Prostate gland (tissue), 2 donors: ENCODE data around the gene HTRA2.

ENCODE experiments used
- CTCF ChIP-seq, 4 experiments: fragments of 200-600 bp in 2 of 4; fragments of 450-650 bp in 2 of 4; sonication (generic) in 2 of 4; IDR thresholded peaks; 1 replicate in 3 of 4; 2 replicates in 1 of 4; pipeline ENCODE4 v1.5.1; 2016 to 2019; ENCODE audit warnings: antibody characterized with exemption in 4 of 4, mild to moderate bottlenecking in 2 of 4, moderate library complexity in 2 of 4
- POLR2A ChIP-seq: fragments of 450-650 bp; IDR thresholded peaks from one replicate; pipeline ENCODE4 v1.6.1; 2016; ENCODE audit warnings: antibody characterized with exemption, mild to moderate bottlenecking

GRCh38 chr2:74515981-74516633 is 13.6 kb upstream of the HTRA2 start:
- no peak for TF ChIP-seq CTCF (IDR thresholded peaks at IDR 0.05)
- TF ChIP-seq POLR2A, result no peak
